Measurements from ENCODE around the gene DOCK2. TPM values are rescaled to one million over a fixed set of nuclear protein-coding genes. Genes with fewer than 3 reads are reported as not detected.
"Not testable (repeated sequence)": the region's sequence is repeated elsewhere in the genome, so short reads cannot be mapped to it uniquely, and the experiment has no call there.

DOCK2 gene
- total RNA-seq, 4 donors from 2014 or later = 3.1 to 3.9 (median 3.3) TPM

GRCh38 chr5:169832304-169832703, 195.2 kb downstream of the DOCK2 start:
- WGBS, 2 donors = 82 to 89% methylated on average over 3 of the region's 3 CpGs
- intact Hi-C loops (cut with DNase I; ENCODE audit: low total_unique reads) = no loop called here
- no peak overlapping the region for H3K4me3 ChIP-seq (ENCODE audit: low read depth, poor library complexity, severe bottlenecking)
- TF ChIP-seq POLR2A (IDR thresholded peaks at IDR 0.05) (no peak), CTCF (IDR thresholded peaks at IDR 0.05) (no peak)
- no peak for DNase-seq (ENCODE audit: low spot score in 2 of 2)

- DNase-seq (ENCODE audit: low spot score in 2 of 2) = no peak
- TF ChIP-seq CTCF (IDR thresholded peaks at IDR 0.05) (no peak), POLR2A (IDR thresholded peaks at IDR 0.05) (no peak)
- no peak overlapping the region for H3K4me3 ChIP-seq (ENCODE audit: low read depth, poor library complexity, severe bottlenecking)
- intact Hi-C loops (cut with DNase I; ENCODE audit: low total_unique reads) = no loop called here
Observed at GRCh38 chr5:169832845-169833244, 195.8 kb downstream of the DOCK2 start.

- H3K4me3 ChIP-seq (ENCODE audit: low read depth, poor library complexity, severe bottlenecking); intact Hi-C loops (cut with DNase I; ENCODE audit: low total_unique reads); DNase-seq (ENCODE audit: low spot score in 2 of 2): not testable (repeated sequence)
- WGBS, 2 donors = 82 to 98% methylated on average over 2 of the region's 2 CpGs
Observed at GRCh38 chr5:169833681-169834292, 196.7 kb downstream of the DOCK2 start.

- intact Hi-C loops (cut with DNase I; ENCODE audit: low total_unique reads); H3K4me3 ChIP-seq (ENCODE audit: low read depth, poor library complexity, severe bottlenecking); DNase-seq (ENCODE audit: low spot score in 2 of 2): not testable (repeated sequence)
- WGBS, 2 donors = 70 to 85% methylated on average over 1 of the region's 1 CpG
Observed at GRCh38 chr5:169834540-169834939, 197.5 kb downstream of the DOCK2 start.

GRCh38 chr5:169836835-169837536, 199.9 kb downstream of the DOCK2 start:
- TF ChIP-seq POLR2A (IDR thresholded peaks at IDR 0.05) = no peak
- no peak for TF ChIP-seq CTCF (IDR thresholded peaks at IDR 0.05)
- WGBS, 2 donors = 43 to 56% methylated on average over 3 of the region's 3 CpGs
- H3K4me3 ChIP-seq (ENCODE audit: low read depth, poor library complexity, severe bottlenecking) = no peak overlapping the region
- intact Hi-C loops (cut with DNase I; ENCODE audit: low total_unique reads) = no loop called here
- no peak for DNase-seq (ENCODE audit: low spot score in 2 of 2)

- intact Hi-C loops (cut with DNase I; ENCODE audit: low total_unique reads) = no loop called here
- TF ChIP-seq POLR2A (IDR thresholded peaks at IDR 0.05) (no peak), CTCF (IDR thresholded peaks at IDR 0.05) (no peak)
- DNase-seq (ENCODE audit: low spot score in 2 of 2) = no peak
- H3K4me3 ChIP-seq (ENCODE audit: low read depth, poor library complexity, severe bottlenecking) = no peak overlapping the region
Observed at GRCh38 chr5:169837686-169838085, 200.6 kb downstream of the DOCK2 start.

- DNase-seq (ENCODE audit: low spot score in 2 of 2) = no peak
- WGBS, 2 donors = 88 to 90% methylated on average over 3 of the region's 3 CpGs
- no peak overlapping the region for H3K4me3 ChIP-seq (ENCODE audit: low read depth, poor library complexity, severe bottlenecking)
- TF ChIP-seq POLR2A (IDR thresholded peaks at IDR 0.05) (no peak), CTCF (IDR thresholded peaks at IDR 0.05) (no peak)
- intact Hi-C loops (cut with DNase I; ENCODE audit: low total_unique reads) = no loop called here
Observed at GRCh38 chr5:169838688-169839087, 201.6 kb downstream of the DOCK2 start.

Data from lower leg skin (tissue), 4 donors.